PC-9 (cell line): ENCODE measurements around the gene PAQR7. TPM values are rescaled to one million over a fixed set of nuclear protein-coding genes. Genes with fewer than 3 reads are reported as not detected.

Experiments used
- BruUV-seq: library from RNA; stranded (reverse); fragments of 400-500 nt; replicated peaks from 2 replicates; lab custom pipeline; 2021; lab: Mats Ljungman, UMichigan
- CTCF ChIA-PET: fragments of 300-600 bp; sonication (Branson Sonifier 250); formaldehyde crosslinking; loops from one replicate; lab custom pipeline; 2022; ENCODE audit warnings: antibody characterized with exemption; lab: Charles Lee
- POLR2A ChIA-PET: fragments of 300-600 bp; sonication (Branson Sonifier 250); formaldehyde crosslinking; loops from one replicate; lab custom pipeline; 2022; ENCODE audit warnings: antibody characterized with exemption; ENCODE audit not compliant: unreplicated experiment; lab: Charles Lee
- DNase-seq, 2 experiments: peaks; one replicate each; pipeline versions ENCODE4 v3.0.0 to v3.0.0-alpha.2; 2015 to 2022; ENCODE audit warnings: mixed read lengths in 1 of 2
- H2AFZ ChIP-seq: fragments of 200-600 bp; sonication (generic); 2 replicates; pipeline ENCODE4 v1.8.1; 2017; ENCODE audit warnings: antibody characterized with exemption
- H3F3A ChIP-seq: fragments of 200-600 bp; sonication (generic); 2 replicates; pipeline ENCODE4 v1.8.1; 2017; ENCODE audit warnings: antibody characterized with exemption, mild to moderate bottlenecking, low read depth; ENCODE audit not compliant: insufficient read depth
- H3K27ac ChIP-seq: fragments of 200-600 bp; sonication (generic); 2 replicates; pipeline ENCODE4 v1.6.1; 2016; ENCODE audit warnings: mixed run types
- H3K27me3 ChIP-seq: fragments of 200-600 bp; sonication (generic); 2 replicates; pipeline ENCODE4 v1.6.1; 2016; ENCODE audit warnings: low read depth, mixed run types; ENCODE audit not compliant: insufficient read depth
- H3K36me3 ChIP-seq: fragments of 200-600 bp; sonication (generic); 2 replicates; pipeline ENCODE4 v1.6.1; 2016; ENCODE audit warnings: low read depth, mixed run types
- H3K4me1 ChIP-seq: fragments of 200-600 bp; sonication (generic); replicated peaks from 2 replicates; pipeline ENCODE4 v1.6.1; 2016; ENCODE audit warnings: mixed run types; ENCODE audit not compliant: insufficient read depth
- H3K4me2 ChIP-seq: fragments of 200-600 bp; sonication (generic); 2 replicates; pipeline ENCODE4 v1.6.1; 2017; ENCODE audit warnings: mixed run types
- H3K4me3 ChIP-seq: fragments of 200-600 bp; sonication (generic); 2 replicates; pipeline ENCODE4 v1.6.1; 2016; ENCODE audit warnings: mixed run types
- H3K79me2 ChIP-seq: fragments of 200-600 bp; sonication (generic); 2 replicates; pipeline ENCODE4 v1.6.1; 2017; ENCODE audit warnings: low read depth, mixed run types
- H3K9me2 ChIP-seq: fragments of 200-600 bp; sonication (generic); 2 replicates; pipeline ENCODE4 v1.8.1; 2017; ENCODE audit warnings: mild to moderate bottlenecking; ENCODE audit not compliant: insufficient read depth
- H3K9me3 ChIP-seq: fragments of 200-600 bp; sonication (generic); 2 replicates; pipeline ENCODE4 v1.8.1; 2016; ENCODE audit warnings: low read depth; ENCODE audit not compliant: insufficient read depth
- H4K20me1 ChIP-seq: fragments of 200-600 bp; sonication (generic); 2 replicates; pipeline ENCODE4 v1.8.1; 2017; ENCODE audit not compliant: insufficient read depth
- EZH2 ChIP-seq: fragments of 200-600 bp; sonication (generic); IDR thresholded peaks from 2 replicates; pipeline ENCODE4 v1.8.0; 2017; ENCODE audit warnings: antibody characterized with exemption, low read depth
- intact Hi-C: fragments of 100-400 bp; cut with micrococcal nuclease; formaldehyde crosslinking; loops from one replicate; pipeline ENCODE4 v1.10.0; 2022; ENCODE audit not compliant: unreplicated experiment
- total RNA-seq: library from RNA; stranded (reverse); gene quantifications from 2 replicates; pipeline ENCODE4 v1.2.3, GENCODE V29; 2021
- TF ChIP-seq, protein P1 (sequence below): fragments of 200-600 bp; sonication (generic); conservative IDR thresholded peaks from 2 replicates; pipeline ENCODE4 v1.6.1; 2017; ENCODE audit warnings: mixed run types, antibody characterized with exemption, mild to moderate bottlenecking, moderate library complexity

Gene PAQR7
- total RNA-seq, 1 experiment from 2014 or later, result 34.0 TPM

- Histone ChIP-seq H3K36me3 (no peaks in the 10 kb centered on the region), H4K20me1 (no peaks in the 10 kb centered on the region), H3K9me3 (no peaks in the 10 kb centered on the region), H3K4me1 (peaks cover 7% of the 10 kb centered on the region), H2AFZ (no peak overlapping the region), H3K27me3 (no peaks in the 10 kb centered on the region), H3K27ac (no peak overlapping the region), H3F3A (peaks cover 9% of the 10 kb centered on the region; the same call in 1 of the 2 replicates), H3K9me2 (no peaks in the 10 kb centered on the region), H3K4me3 (no peak overlapping the region), H3K79me2 (peaks cover 11% of the 10 kb centered on the region), H3K4me2 (no peak overlapping the region)
- intact Hi-C loops, result no loop called here
- TF ChIP-seq, protein P1, sequence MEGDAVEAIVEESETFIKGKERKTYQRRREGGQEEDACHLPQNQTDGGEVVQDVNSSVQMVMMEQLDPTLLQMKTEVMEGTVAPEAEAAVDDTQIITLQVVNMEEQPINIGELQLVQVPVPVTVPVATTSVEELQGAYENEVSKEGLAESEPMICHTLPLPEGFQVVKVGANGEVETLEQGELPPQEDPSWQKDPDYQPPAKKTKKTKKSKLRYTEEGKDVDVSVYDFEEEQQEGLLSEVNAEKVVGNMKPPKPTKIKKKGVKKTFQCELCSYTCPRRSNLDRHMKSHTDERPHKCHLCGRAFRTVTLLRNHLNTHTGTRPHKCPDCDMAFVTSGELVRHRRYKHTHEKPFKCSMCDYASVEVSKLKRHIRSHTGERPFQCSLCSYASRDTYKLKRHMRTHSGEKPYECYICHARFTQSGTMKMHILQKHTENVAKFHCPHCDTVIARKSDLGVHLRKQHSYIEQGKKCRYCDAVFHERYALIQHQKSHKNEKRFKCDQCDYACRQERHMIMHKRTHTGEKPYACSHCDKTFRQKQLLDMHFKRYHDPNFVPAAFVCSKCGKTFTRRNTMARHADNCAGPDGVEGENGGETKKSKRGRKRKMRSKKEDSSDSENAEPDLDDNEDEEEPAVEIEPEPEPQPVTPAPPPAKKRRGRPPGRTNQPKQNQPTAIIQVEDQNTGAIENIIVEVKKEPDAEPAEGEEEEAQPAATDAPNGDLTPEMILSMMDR, result no peak
- no peak for TF ChIP-seq EZH2
- no peak for DNase-seq
- no TSS peak for BruUV-seq
- ChIA-PET CTCF (interaction anchor here (0.7 kb wide), 1 partner anchor 50 kb away, joined by 4 read pairs; no protein-coding TSS in a partner anchor), POLR2A (interaction anchor here (0.6 kb wide), 2 partner anchors 29 to 37 kb away, joined by 3 read pairs; no protein-coding TSS in a partner anchor)
These were observed 12.6 kb downstream of the PAQR7 start for GRCh38 chr1:25862785-25863485.

GRCh38 chr1:25861316-25862286, 13.9 kb downstream of the PAQR7 start:
- no peak overlapping the region for H2AFZ ChIP-seq
- H3K9me2 ChIP-seq, result no peaks in the 10 kb centered on the region
- no peaks in the 10 kb centered on the region for H3K27me3 ChIP-seq
- H4K20me1 ChIP-seq, result no peaks in the 10 kb centered on the region
- H3K36me3 ChIP-seq, result no peaks in the 10 kb centered on the region
- peaks cover 10% of the 10 kb centered on the region for H3K4me1 ChIP-seq
- H3K4me3 ChIP-seq, result no peak overlapping the region
- no TSS peak for BruUV-seq
- no peaks in the 10 kb centered on the region for H3K9me3 ChIP-seq
- ChIA-PET CTCF (interaction anchor here (0.9 kb wide), 1 partner anchor 14 kb away, joined by 3 read pairs; the partner anchor contains the start of gene PAQR7), POLR2A (no interaction called here)
- no peak overlapping the region for H3K4me2 ChIP-seq
- peaks cover 9% of the 10 kb centered on the region; the same call in 1 of the 2 replicates for H3F3A ChIP-seq
- peaks cover 24% of the 10 kb centered on the region for H3K79me2 ChIP-seq
- no peak for DNase-seq
- H3K27ac ChIP-seq, result no peak overlapping the region
- TF ChIP-seq, protein P1, result no peak
- intact Hi-C loops, result no loop called here
